DOHH2 (cell line): ENCODE data around the gene EVC2.
"Not testable (repeated sequence)": the region's sequence is repeated elsewhere in the genome, so short reads cannot be mapped to it uniquely, and the experiment has no call there.

Experiments used
- H3F3A ChIP-seq: fragments of 200-600 bp; sonication (generic), shearing (Covaris generic); 2 replicates; pipeline ENCODE4 v1.6.0; 2016; ENCODE audit warnings: antibody characterized with exemption, mild to moderate bottlenecking; ENCODE audit not compliant: control insufficient read depth, insufficient read depth
- H3K27ac ChIP-seq: fragments of 200-600 bp; sonication (generic); 2 replicates; pipeline ENCODE4 v1.5.1; 2014; ENCODE audit warnings: low read depth, mild to moderate bottlenecking, low read length, moderate library complexity
- H3K27me3 ChIP-seq: fragments of 200-600 bp; sonication (generic); 2 replicates; pipeline ENCODE4 v1.6.1; 2014; ENCODE audit warnings: mild to moderate bottlenecking, low read length, mixed read lengths; ENCODE audit not compliant: control insufficient read depth
- H3K36me3 ChIP-seq: fragments of 200-600 bp; sonication (generic); 2 replicates; pipeline ENCODE4 v1.6.1; 2014; ENCODE audit warnings: mild to moderate bottlenecking, low read length, moderate library complexity, mixed read lengths; ENCODE audit not compliant: control insufficient read depth
- H3K4me1 ChIP-seq: fragments of 200-600 bp; sonication (generic); 2 replicates; pipeline ENCODE4 v1.6.1; 2014; ENCODE audit warnings: mild to moderate bottlenecking, low read length, mixed read lengths; ENCODE audit not compliant: control insufficient read depth
- H3K4me2 ChIP-seq: fragments of 200-600 bp; sonication (generic); 2 replicates; pipeline ENCODE4 v1.6.0; 2014; ENCODE audit warnings: mild to moderate bottlenecking, low read length, moderate library complexity
- H3K4me3 ChIP-seq: fragments of 200-600 bp; sonication (generic); 2 replicates; pipeline ENCODE4 v1.5.1; 2014; ENCODE audit warnings: mild to moderate bottlenecking, low read length, mixed read lengths
- H3K79me2 ChIP-seq: fragments of 200-600 bp; sonication (generic); 2 replicates; pipeline ENCODE4 v1.6.1; 2014; ENCODE audit warnings: mild to moderate bottlenecking, low read length, mixed read lengths; ENCODE audit not compliant: control insufficient read depth
- H3K9me2 ChIP-seq: fragments of 200-600 bp; sonication (generic); replicated peaks from 2 replicates; pipeline ENCODE4 v1.6.1; 2014; ENCODE audit warnings: mild to moderate bottlenecking, low read length, mixed read lengths; ENCODE audit not compliant: control insufficient read depth
- H3K9me3 ChIP-seq: fragments of 200-600 bp; sonication (generic); 2 replicates; pipeline ENCODE4 v1.6.1; 2014; ENCODE audit warnings: antibody characterized with exemption, low read length, mixed read lengths; ENCODE audit not compliant: control insufficient read depth, insufficient read depth
- H4K20me1 ChIP-seq: fragments of 200-600 bp; sonication (generic); 2 replicates; pipeline ENCODE4 v1.6.0; 2014; ENCODE audit warnings: low read depth, mild to moderate bottlenecking, antibody characterized with exemption, low read length, moderate library complexity; ENCODE audit not compliant: control insufficient read depth, insufficient read depth
- CTCF ChIP-seq: fragments of 200-600 bp; sonication (generic); IDR thresholded peaks from one replicate; pipeline ENCODE4 v1.5.1; 2014; ENCODE audit warnings: antibody characterized with exemption, mild to moderate bottlenecking, low read depth, low read length; ENCODE audit not compliant: poor library complexity, severe bottlenecking
- EZH2phosphoT487 ChIP-seq: fragments of 200-600 bp; sonication (generic); IDR thresholded peaks from 2 replicates; pipeline ENCODE4 v1.6.1; 2017; ENCODE audit warnings: borderline replicate concordance, mild to moderate bottlenecking, antibody characterized with exemption, low read length, moderate library complexity, mixed read lengths

The EVC2 gene

GRCh38 chr4:5730993-5731990 lies 22.9 kb upstream of the EVC2 start:
- no peak for TF ChIP-seq CTCF
- TF ChIP-seq EZH2phosphoT487: no peak
- no peaks in the 10 kb centered on the region for H3K79me2 ChIP-seq
- no peaks in the 10 kb centered on the region for H3K9me3 ChIP-seq
- H4K20me1 ChIP-seq: no peaks in the 10 kb centered on the region
- H3K27ac ChIP-seq: no peak overlapping the region
- H3K27me3 ChIP-seq: no peaks in the 10 kb centered on the region
- H3K4me1 ChIP-seq: no peaks in the 10 kb centered on the region
- H3K36me3 ChIP-seq: no peaks in the 10 kb centered on the region
- no peak overlapping the region for H3K4me2 ChIP-seq
- H3K9me2 ChIP-seq: no peaks in the 10 kb centered on the region
- H3F3A ChIP-seq: no peaks in the 10 kb centered on the region
- H3K4me3 ChIP-seq: no peak overlapping the region

DNA sequence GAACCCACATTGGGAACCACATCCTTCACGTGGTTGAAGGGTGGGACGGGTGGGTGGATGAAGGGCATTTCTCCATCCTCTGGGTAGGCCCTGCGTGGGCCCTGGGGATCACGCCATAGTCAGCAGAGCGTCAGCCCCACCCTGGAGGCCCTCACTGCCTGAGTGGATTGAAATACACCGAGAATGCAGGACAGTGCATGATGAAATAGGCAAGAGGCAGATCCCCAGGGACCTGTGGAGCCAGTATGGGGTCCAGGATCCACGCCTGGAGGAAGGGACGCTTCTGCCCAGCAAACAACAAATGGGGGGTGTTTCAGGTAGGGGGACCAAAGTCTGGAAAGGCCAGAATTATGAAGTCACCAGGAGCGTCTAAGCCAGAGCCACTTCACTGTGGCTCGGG lies 22.1 kb upstream of the EVC2 start:
- Histone ChIP-seq H3K36me3 (no peaks in the 10 kb centered on the region), H3F3A (no peaks in the 10 kb centered on the region), H3K27ac (no peak overlapping the region), H3K9me3 (no peaks in the 10 kb centered on the region), H4K20me1 (no peaks in the 10 kb centered on the region), H3K79me2 (no peaks in the 10 kb centered on the region), H3K9me2 (no peaks in the 10 kb centered on the region), H3K4me1 (no peaks in the 10 kb centered on the region), H3K4me3 (no peak overlapping the region), H3K27me3 (no peaks in the 10 kb centered on the region), H3K4me2 (no peak overlapping the region)
- TF ChIP-seq EZH2phosphoT487 (no peak), CTCF (no peak)

GRCh38 chr4:5728412-5728811 lies 20.1 kb upstream of the EVC2 start:
- H3K27ac ChIP-seq, H3K9me2 ChIP-seq, H3K27me3 ChIP-seq, H3K9me3 ChIP-seq, H3K4me3 ChIP-seq, H3K36me3 ChIP-seq, H3F3A ChIP-seq, H4K20me1 ChIP-seq, H3K79me2 ChIP-seq, H3K4me1 ChIP-seq, H3K4me2 ChIP-seq: not testable (repeated sequence)

GRCh38 chr4:5724377-5724776 lies 16.0 kb upstream of the EVC2 start:
- no peak overlapping the region for H3K27ac ChIP-seq
- H3K4me1 ChIP-seq: no peaks in the 10 kb centered on the region
- no peaks in the 10 kb centered on the region for H4K20me1 ChIP-seq
- H3K4me2 ChIP-seq: no peak overlapping the region
- H3F3A ChIP-seq: no peaks in the 10 kb centered on the region
- no peaks in the 10 kb centered on the region for H3K36me3 ChIP-seq
- no peaks in the 10 kb centered on the region for H3K27me3 ChIP-seq
- H3K4me3 ChIP-seq: no peak overlapping the region
- TF ChIP-seq CTCF (no peak), EZH2phosphoT487 (no peak)
- H3K79me2 ChIP-seq: no peaks in the 10 kb centered on the region
- no peaks in the 10 kb centered on the region for H3K9me3 ChIP-seq
- H3K9me2 ChIP-seq: no peaks in the 10 kb centered on the region
